OCI-LY7 (cell line): ENCODE results near the gene HEG1.

Experiments
- EZH2phosphoT487 ChIP-seq: fragments of 200-600 bp; sonication (generic); IDR thresholded peaks from 2 replicates; pipeline ENCODE4 v1.6.1; 2018; ENCODE audit warnings: low read depth, borderline replicate concordance, mild to moderate bottlenecking, mixed run types, antibody characterized with exemption, low read length, moderate library complexity, mixed read lengths
- TF ChIP-seq, protein P1 (sequence below): fragments of 200-600 bp; sonication (generic); conservative IDR thresholded peaks from 2 replicates; pipeline ENCODE4 v1.5.1; 2014; ENCODE audit warnings: mild to moderate bottlenecking, antibody characterized with exemption, low read length, moderate library complexity, mixed read lengths

DNA sequence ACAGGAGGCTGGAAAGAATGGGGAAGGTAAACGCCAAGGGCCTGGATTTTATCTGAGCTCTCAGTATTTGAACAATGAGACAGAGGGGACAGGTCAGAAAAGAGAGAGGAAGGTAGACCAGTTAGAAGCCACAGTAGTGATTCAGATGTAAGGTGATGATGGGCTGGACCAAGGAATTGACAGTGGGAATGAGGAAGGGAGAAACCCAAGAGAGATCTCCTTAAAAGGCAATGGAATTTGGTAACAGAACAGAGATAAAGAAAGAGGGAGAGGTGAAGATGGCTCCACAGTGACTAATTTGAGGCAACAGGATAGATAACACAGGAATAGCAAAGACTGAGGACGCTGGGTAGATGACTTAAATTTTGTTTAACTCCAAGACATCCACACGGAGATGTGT is 11.4 kb upstream of the HEG1 start:
- TF ChIP-seq, protein P1, sequence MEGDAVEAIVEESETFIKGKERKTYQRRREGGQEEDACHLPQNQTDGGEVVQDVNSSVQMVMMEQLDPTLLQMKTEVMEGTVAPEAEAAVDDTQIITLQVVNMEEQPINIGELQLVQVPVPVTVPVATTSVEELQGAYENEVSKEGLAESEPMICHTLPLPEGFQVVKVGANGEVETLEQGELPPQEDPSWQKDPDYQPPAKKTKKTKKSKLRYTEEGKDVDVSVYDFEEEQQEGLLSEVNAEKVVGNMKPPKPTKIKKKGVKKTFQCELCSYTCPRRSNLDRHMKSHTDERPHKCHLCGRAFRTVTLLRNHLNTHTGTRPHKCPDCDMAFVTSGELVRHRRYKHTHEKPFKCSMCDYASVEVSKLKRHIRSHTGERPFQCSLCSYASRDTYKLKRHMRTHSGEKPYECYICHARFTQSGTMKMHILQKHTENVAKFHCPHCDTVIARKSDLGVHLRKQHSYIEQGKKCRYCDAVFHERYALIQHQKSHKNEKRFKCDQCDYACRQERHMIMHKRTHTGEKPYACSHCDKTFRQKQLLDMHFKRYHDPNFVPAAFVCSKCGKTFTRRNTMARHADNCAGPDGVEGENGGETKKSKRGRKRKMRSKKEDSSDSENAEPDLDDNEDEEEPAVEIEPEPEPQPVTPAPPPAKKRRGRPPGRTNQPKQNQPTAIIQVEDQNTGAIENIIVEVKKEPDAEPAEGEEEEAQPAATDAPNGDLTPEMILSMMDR, result no peak
- TF ChIP-seq EZH2phosphoT487, result no peak
